ENCODE results near the gene LRRC61. TPM values are rescaled to one million over a fixed set of nuclear protein-coding genes. Genes with fewer than 3 reads are reported as not detected.

The LRRC61 gene
- total and polyA plus RNA-seq, 2 of the 13 experiments (the other 11 are each of a cell fraction or from before 2014, with no cell fraction given): 33.0 to 34.8 TPM

DNA sequence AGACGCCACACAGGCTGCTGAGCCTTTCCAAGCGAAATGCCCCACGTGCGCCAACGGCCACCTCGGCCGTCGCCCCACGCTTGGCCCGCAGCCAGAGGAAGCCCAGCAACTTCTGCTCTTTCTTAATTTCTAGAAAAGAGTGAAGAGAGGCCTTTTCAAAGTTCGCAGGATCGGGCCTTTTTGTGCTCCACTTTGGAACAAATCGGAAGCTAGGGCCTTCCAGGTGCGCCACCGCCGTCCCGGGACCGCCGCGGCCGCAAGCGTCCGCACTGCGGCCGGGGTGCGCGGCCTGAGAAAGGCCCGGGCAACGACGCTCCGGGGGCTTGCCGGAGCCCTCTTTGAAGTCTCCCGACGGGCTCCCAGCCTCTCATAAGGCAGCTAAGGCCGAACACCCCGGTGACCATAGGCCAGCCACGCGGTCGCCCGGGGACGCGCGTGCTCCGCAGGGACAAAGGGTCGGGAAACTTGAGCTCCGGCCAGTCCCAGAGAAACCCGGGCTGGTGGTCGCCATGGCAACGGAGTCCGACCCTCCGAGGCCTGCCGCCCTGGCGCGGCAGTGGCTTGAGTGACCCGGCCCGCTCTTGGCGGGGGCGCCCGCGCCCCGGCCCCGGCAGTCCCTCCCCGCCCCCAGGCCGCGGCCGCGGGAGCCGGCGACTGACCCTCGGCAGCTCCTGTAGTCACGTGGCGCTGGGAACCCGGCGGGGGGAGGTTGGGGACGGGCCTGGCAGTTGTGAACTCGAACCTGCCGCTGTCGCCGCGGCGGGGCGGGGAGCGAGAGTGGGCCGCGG is 45.1 kb downstream of the LRRC61 start, which contains the start of gene REPIN1 (continued):
- TF ChIP-seq, protein P1, sequence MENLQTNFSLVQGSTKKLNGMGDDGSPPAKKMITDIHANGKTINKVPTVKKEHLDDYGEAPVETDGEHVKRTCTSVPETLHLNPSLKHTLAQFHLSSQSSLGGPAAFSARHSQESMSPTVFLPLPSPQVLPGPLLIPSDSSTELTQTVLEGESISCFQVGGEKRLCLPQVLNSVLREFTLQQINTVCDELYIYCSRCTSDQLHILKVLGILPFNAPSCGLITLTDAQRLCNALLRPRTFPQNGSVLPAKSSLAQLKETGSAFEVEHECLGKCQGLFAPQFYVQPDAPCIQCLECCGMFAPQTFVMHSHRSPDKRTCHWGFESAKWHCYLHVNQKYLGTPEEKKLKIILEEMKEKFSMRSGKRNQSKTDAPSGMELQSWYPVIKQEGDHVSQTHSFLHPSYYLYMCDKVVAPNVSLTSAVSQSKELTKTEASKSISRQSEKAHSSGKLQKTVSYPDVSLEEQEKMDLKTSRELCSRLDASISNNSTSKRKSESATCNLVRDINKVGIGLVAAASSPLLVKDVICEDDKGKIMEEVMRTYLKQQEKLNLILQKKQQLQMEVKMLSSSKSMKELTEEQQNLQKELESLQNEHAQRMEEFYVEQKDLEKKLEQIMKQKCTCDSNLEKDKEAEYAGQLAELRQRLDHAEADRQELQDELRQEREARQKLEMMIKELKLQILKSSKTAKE (CRISPR knock-in tag; IDR thresholded peaks at IDR 0.05; ENCODE audit: borderline replicate concordance): 0 out of 2 replicates have a peak, but pooled peaks have one; percentile 36
- TF ChIP-seq RORA (CRISPR knock-in tag; IDR thresholded peaks at IDR 0.05) (no peak), MYNN (CRISPR knock-in tag; IDR thresholded peaks at IDR 0.05; ENCODE audit: low read depth) (no peak), EP300 (IDR thresholded peaks at IDR 0.05; ENCODE audit: low read depth in 2 of 2, low read length in 2 of 2) (peak; percentile 43 to 49; a peak in 2 of 4 replicates), EP300 (CRISPR knock-in tag; IDR thresholded peaks at IDR 0.05; ENCODE audit: borderline replicate concordance) (no peak), ZNF598 (CRISPR knock-in tag; IDR thresholded peaks at IDR 0.05; ENCODE audit: borderline replicate concordance) (peak; percentile 70; the same call in 1 of the 2 replicates), ATF7 (IDR thresholded peaks at IDR 0.05) (no peak), ATF7 (CRISPR knock-in tag; IDR thresholded peaks at IDR 0.05) (no peak; the same call in 1 of the 2 replicates), ZMAT3 (CRISPR knock-in tag; conservative IDR thresholded peaks at IDR 0.05) (peak; percentile 59), REXO4 (CRISPR knock-in tag; IDR thresholded peaks at IDR 0.05; ENCODE audit: borderline replicate concordance) (no peak; the same call in 1 of the 2 replicates), FOSL2 (CRISPR knock-in tag; IDR thresholded peaks at IDR 0.05) (peak; percentile 20; the same call in 1 of the 2 replicates), KMT2B (CRISPR knock-in tag; IDR thresholded peaks at IDR 0.05) (peak; percentile 24), ZNF749 (CRISPR knock-in tag; IDR thresholded peaks at IDR 0.05; ENCODE audit: borderline replicate concordance) (peak; percentile 60), GZF1 (CRISPR knock-in tag; IDR thresholded peaks at IDR 0.05) (0 out of 2 replicates have a peak, but pooled peaks have one; percentile 17), ZNF737 (CRISPR knock-in tag; IDR thresholded peaks at IDR 0.05; ENCODE audit: borderline replicate concordance) (0 out of 2 replicates have a peak, but pooled peaks have one; percentile 31), POLR2AphosphoS5 (IDR thresholded peaks at IDR 0.05; ENCODE audit: low read depth, low read length) (peak; percentile 51; the same call in 1 of the 2 replicates), ZNF441 (CRISPR knock-in tag; IDR thresholded peaks at IDR 0.05; ENCODE audit: borderline replicate concordance) (peak; percentile 20; the same call in 1 of the 2 replicates)
- TF ChIP-seq, protein P2, sequence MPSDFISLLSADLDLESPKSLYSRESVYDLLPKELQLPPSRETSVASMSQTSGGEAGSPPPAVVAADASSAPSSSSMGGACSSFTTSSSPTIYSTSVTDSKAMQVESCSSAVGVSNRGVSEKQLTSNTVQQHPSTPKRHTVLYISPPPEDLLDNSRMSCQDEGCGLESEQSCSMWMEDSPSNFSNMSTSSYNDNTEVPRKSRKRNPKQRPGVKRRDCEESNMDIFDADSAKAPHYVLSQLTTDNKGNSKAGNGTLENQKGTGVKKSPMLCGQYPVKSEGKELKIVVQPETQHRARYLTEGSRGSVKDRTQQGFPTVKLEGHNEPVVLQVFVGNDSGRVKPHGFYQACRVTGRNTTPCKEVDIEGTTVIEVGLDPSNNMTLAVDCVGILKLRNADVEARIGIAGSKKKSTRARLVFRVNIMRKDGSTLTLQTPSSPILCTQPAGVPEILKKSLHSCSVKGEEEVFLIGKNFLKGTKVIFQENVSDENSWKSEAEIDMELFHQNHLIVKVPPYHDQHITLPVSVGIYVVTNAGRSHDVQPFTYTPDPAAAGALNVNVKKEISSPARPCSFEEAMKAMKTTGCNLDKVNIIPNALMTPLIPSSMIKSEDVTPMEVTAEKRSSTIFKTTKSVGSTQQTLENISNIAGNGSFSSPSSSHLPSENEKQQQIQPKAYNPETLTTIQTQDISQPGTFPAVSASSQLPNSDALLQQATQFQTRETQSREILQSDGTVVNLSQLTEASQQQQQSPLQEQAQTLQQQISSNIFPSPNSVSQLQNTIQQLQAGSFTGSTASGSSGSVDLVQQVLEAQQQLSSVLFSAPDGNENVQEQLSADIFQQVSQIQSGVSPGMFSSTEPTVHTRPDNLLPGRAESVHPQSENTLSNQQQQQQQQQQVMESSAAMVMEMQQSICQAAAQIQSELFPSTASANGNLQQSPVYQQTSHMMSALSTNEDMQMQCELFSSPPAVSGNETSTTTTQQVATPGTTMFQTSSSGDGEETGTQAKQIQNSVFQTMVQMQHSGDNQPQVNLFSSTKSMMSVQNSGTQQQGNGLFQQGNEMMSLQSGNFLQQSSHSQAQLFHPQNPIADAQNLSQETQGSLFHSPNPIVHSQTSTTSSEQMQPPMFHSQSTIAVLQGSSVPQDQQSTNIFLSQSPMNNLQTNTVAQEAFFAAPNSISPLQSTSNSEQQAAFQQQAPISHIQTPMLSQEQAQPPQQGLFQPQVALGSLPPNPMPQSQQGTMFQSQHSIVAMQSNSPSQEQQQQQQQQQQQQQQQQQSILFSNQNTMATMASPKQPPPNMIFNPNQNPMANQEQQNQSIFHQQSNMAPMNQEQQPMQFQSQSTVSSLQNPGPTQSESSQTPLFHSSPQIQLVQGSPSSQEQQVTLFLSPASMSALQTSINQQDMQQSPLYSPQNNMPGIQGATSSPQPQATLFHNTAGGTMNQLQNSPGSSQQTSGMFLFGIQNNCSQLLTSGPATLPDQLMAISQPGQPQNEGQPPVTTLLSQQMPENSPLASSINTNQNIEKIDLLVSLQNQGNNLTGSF (CRISPR knock-in tag; IDR thresholded peaks at IDR 0.05): peak; percentile 73; the same call in 1 of the 2 replicates
- TF ChIP-seq, protein P3, sequence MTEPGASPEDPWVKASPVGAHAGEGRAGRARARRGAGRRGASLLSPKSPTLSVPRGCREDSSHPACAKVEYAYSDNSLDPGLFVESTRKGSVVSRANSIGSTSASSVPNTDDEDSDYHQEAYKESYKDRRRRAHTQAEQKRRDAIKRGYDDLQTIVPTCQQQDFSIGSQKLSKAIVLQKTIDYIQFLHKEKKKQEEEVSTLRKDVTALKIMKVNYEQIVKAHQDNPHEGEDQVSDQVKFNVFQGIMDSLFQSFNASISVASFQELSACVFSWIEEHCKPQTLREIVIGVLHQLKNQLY (CRISPR knock-in tag; IDR thresholded peaks at IDR 0.05): peak; percentile 62; the same call in 1 of the 2 replicates
- TF ChIP-seq, protein P4, sequence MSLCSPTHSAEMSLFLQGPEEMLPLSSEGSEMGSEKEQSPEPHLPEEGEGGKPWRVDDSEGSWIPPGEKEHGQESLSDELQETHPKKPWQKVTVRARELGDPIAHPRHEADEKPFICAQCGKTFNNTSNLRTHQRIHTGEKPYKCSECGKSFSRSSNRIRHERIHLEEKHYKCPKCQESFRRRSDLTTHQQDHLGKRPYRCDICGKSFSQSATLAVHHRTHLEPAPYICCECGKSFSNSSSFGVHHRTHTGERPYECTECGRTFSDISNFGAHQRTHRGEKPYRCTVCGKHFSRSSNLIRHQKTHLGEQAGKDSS (CRISPR knock-in tag; IDR thresholded peaks at IDR 0.05; ENCODE audit: borderline replicate concordance, low read depth): peak; percentile 42; the same call in 1 of the 2 replicates

Measured in HepG2 (cell line).